Caki2 (cell line): ENCODE data around the gene KCNA10. TPM values are rescaled to one million over a fixed set of nuclear protein-coding genes. Genes with fewer than 3 reads are reported as not detected.

Source experiments
- total RNA-seq: library from RNA; depleted of rRNA; stranded (reverse); fragments of >200 nt; shearing (Covaris generic); gene quantifications from 2 replicates; pipeline ENCODE4 v1.2.3, GENCODE V29; 2014; ENCODE audit warnings: low replicate concordance; rRNA removed

KCNA10 gene
- total RNA-seq, 1 experiment from 2014 or later, result not detected

Other genes starting within 250 kb of the KCNA10 start
- gene RBM15, start 179.8 kb downstream of the KCNA10 start, total RNA-seq, result 12.6 and 14.1 TPM in 2 replicates
- 54.2 and 56.5 TPM in 2 replicates for gene SLC16A4, start 128.1 kb downstream of the KCNA10 start, total RNA-seq
- gene LAMTOR5, start 111.5 kb downstream of the KCNA10 start, total RNA-seq, result 151 and 170 TPM in 2 replicates
- gene PROK1, start 68.0 kb downstream of the KCNA10 start, total RNA-seq, result not detected in 2 replicates
- gene KCNA2, start 87.2 kb upstream of the KCNA10 start, total RNA-seq, result not detected in 2 replicates
- not detected in 2 replicates for gene KCNA3, start 155.8 kb upstream of the KCNA10 start, total RNA-seq